ENCODE results near the gene CLTB. TPM values are rescaled to one million over a fixed set of nuclear protein-coding genes. Genes with fewer than 3 reads are reported as not detected.

The CLTB gene
- polyA plus RNA-seq, 2 of the 4 experiments (the other 2 are of a cell fraction) = 42.2 to 47.4 TPM

GRCh38 chr5:176342766-176343458 lies 73.4 kb downstream of the CLTB start (continued):
- TF ChIP-seq SMC3 (IDR thresholded peaks at IDR 0.05) (no peak), FOSL2 (IDR thresholded peaks at IDR 0.05) (no peak), FOSL2 (CRISPR knock-in tag; IDR thresholded peaks at IDR 0.05) (no peak)

Small RNAs within 50 kb of the gene (small RNA-seq; reads per million reads assigned to genes)
- gene AC010297.1 = 0 reads per million in 6 experiments
- gene MIR1271 = 0 to 1.0 (median 0) reads per million in 6 experiments

Other genes starting within 250 kb of the CLTB start
- 9.5 and 13.7 TPM in 2 replicates for gene SIMC1, start 178.1 kb downstream of the CLTB start, polyA plus RNA-seq (2011; rRNA removed)
- 8.0 to 9.2 TPM (median 8.2 TPM) in 3 replicates for gene SIMC1, start 178.1 kb downstream of the CLTB start, polyA plus RNA-seq (2017; fragmentation: RNase III; extraction: RNeasy Plus Mini Kit Qiagen cat#74134 plus additional on column Dnase treatment)
- 89.3 and 103 TPM in 2 replicates for gene KIAA1191, start 54.8 kb downstream of the CLTB start, polyA plus RNA-seq (2011; rRNA removed)
- 71.7 to 83.6 TPM (median 81.2 TPM) in 3 replicates for gene KIAA1191, start 54.8 kb downstream of the CLTB start, polyA plus RNA-seq (2017; fragmentation: RNase III; extraction: RNeasy Plus Mini Kit Qiagen cat#74134 plus additional on column Dnase treatment)
- gene ARL10, start 51.1 kb downstream of the CLTB start, polyA plus RNA-seq (2011; rRNA removed) = 0.12 and 0.21 TPM in 2 replicates
- gene ARL10, start 51.1 kb downstream of the CLTB start, polyA plus RNA-seq (2017; fragmentation: RNase III; extraction: RNeasy Plus Mini Kit Qiagen cat#74134 plus additional on column Dnase treatment) = 0.15 to 0.51 TPM (median 0.38 TPM) in 3 replicates
- 77.5 and 90.7 TPM in 2 replicates for gene NOP16, start 27.9 kb downstream of the CLTB start, polyA plus RNA-seq (2011; rRNA removed)
- gene NOP16, start 27.9 kb downstream of the CLTB start, polyA plus RNA-seq (2017; fragmentation: RNase III; extraction: RNeasy Plus Mini Kit Qiagen cat#74134 plus additional on column Dnase treatment) = 106 to 139 TPM (median 127 TPM) in 3 replicates
- 102 and 114 TPM in 2 replicates for gene HIGD2A, start 27.8 kb downstream of the CLTB start, polyA plus RNA-seq (2011; rRNA removed)
- 194 to 205 TPM (median 197 TPM) in 3 replicates for gene HIGD2A, start 27.8 kb downstream of the CLTB start, polyA plus RNA-seq (2017; fragmentation: RNase III; extraction: RNeasy Plus Mini Kit Qiagen cat#74134 plus additional on column Dnase treatment)
- gene FAF2, start 31.8 kb upstream of the CLTB start, polyA plus RNA-seq (2011; rRNA removed) = 90.3 and 90.6 TPM in 2 replicates
- gene FAF2, start 31.8 kb upstream of the CLTB start, polyA plus RNA-seq (2017; fragmentation: RNase III; extraction: RNeasy Plus Mini Kit Qiagen cat#74134 plus additional on column Dnase treatment) = 42.4 to 43.6 TPM (median 42.5 TPM) in 3 replicates
- 9.2 and 9.9 TPM in 2 replicates for gene RNF44, start 120.9 kb upstream of the CLTB start, polyA plus RNA-seq (2011; rRNA removed)
- 30.4 to 35.8 TPM (median 32.7 TPM) in 3 replicates for gene RNF44, start 120.9 kb upstream of the CLTB start, polyA plus RNA-seq (2017; fragmentation: RNase III; extraction: RNeasy Plus Mini Kit Qiagen cat#74134 plus additional on column Dnase treatment)
- 0.08 and 0.09 TPM in 2 replicates for gene CDHR2, start 132.8 kb upstream of the CLTB start, polyA plus RNA-seq (2011; rRNA removed)
- gene CDHR2, start 132.8 kb upstream of the CLTB start, polyA plus RNA-seq (2017; fragmentation: RNase III; extraction: RNeasy Plus Mini Kit Qiagen cat#74134 plus additional on column Dnase treatment) = not detected in 3 replicates
- 3.1 and 4.2 TPM in 2 replicates for gene GPRIN1, start 193.6 kb upstream of the CLTB start, polyA plus RNA-seq (2011; rRNA removed)
- gene GPRIN1, start 193.6 kb upstream of the CLTB start, polyA plus RNA-seq (2017; fragmentation: RNase III; extraction: RNeasy Plus Mini Kit Qiagen cat#74134 plus additional on column Dnase treatment) = 6.1 to 6.7 TPM (median 6.4 TPM) in 3 replicates
- 0.26 and 0.37 TPM in 2 replicates for gene SNCB, start 214.0 kb upstream of the CLTB start, polyA plus RNA-seq (2011; rRNA removed)
- 0.65 to 1.2 TPM (median 0.74 TPM) in 3 replicates for gene SNCB, start 214.0 kb upstream of the CLTB start, polyA plus RNA-seq (2017; fragmentation: RNase III; extraction: RNeasy Plus Mini Kit Qiagen cat#74134 plus additional on column Dnase treatment)
- not detected in 2 replicates for gene EIF4E1B, start 214.1 kb upstream of the CLTB start, polyA plus RNA-seq (2011; rRNA removed)
- not detected in 3 replicates for gene EIF4E1B, start 214.1 kb upstream of the CLTB start, polyA plus RNA-seq (2017; fragmentation: RNase III; extraction: RNeasy Plus Mini Kit Qiagen cat#74134 plus additional on column Dnase treatment)
- gene TSPAN17, start 230.9 kb upstream of the CLTB start, polyA plus RNA-seq (2011; rRNA removed) = 33.7 and 35.6 TPM in 2 replicates
- 45.7 to 49.4 TPM (median 47.4 TPM) in 3 replicates for gene TSPAN17, start 230.9 kb upstream of the CLTB start, polyA plus RNA-seq (2017; fragmentation: RNase III; extraction: RNeasy Plus Mini Kit Qiagen cat#74134 plus additional on column Dnase treatment)

Measured in A549 (cell line).